ENCODE data around the gene KIAA0825.

The KIAA0825 gene

GRCh38 chr5:94499806-94500205, 118.6 kb downstream of the KIAA0825 start:
- TF ChIP-seq, protein P1, sequence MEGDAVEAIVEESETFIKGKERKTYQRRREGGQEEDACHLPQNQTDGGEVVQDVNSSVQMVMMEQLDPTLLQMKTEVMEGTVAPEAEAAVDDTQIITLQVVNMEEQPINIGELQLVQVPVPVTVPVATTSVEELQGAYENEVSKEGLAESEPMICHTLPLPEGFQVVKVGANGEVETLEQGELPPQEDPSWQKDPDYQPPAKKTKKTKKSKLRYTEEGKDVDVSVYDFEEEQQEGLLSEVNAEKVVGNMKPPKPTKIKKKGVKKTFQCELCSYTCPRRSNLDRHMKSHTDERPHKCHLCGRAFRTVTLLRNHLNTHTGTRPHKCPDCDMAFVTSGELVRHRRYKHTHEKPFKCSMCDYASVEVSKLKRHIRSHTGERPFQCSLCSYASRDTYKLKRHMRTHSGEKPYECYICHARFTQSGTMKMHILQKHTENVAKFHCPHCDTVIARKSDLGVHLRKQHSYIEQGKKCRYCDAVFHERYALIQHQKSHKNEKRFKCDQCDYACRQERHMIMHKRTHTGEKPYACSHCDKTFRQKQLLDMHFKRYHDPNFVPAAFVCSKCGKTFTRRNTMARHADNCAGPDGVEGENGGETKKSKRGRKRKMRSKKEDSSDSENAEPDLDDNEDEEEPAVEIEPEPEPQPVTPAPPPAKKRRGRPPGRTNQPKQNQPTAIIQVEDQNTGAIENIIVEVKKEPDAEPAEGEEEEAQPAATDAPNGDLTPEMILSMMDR (IDR thresholded peaks at IDR 0.05): no peak

- TF ChIP-seq, protein P1 (IDR thresholded peaks at IDR 0.05): no peak
Measured at GRCh38 chr5:94498199-94498598, 120.2 kb downstream of the KIAA0825 start.

DNA sequence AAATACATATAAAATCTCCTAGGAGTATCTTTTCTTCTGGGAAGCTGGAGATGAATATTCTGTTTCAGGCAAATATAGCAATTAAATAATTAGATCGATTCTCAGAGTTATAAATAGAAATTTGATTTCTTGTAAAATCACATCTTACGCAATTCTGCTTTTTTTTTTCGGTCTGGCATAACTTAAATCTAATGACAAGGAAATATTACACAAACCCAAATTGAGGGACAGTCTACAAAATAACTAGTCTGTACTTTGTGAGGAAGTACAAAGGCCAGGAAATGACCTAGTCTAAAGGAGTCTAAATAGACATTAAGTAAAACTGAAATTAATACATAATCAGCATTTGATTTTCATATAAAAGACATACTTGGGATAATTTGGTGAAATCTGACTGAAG, 133.3 kb downstream of the KIAA0825 start:
- TF ChIP-seq, protein P1 (IDR thresholded peaks at IDR 0.05): no peak

- TF ChIP-seq, protein P1 (IDR thresholded peaks at IDR 0.05): no peak
Measured at GRCh38 chr5:94481059-94481458, 137.3 kb downstream of the KIAA0825 start.

- TF ChIP-seq, protein P1 (IDR thresholded peaks at IDR 0.05): no peak
Measured at GRCh38 chr5:94480486-94480885, 137.9 kb downstream of the KIAA0825 start.

DNA sequence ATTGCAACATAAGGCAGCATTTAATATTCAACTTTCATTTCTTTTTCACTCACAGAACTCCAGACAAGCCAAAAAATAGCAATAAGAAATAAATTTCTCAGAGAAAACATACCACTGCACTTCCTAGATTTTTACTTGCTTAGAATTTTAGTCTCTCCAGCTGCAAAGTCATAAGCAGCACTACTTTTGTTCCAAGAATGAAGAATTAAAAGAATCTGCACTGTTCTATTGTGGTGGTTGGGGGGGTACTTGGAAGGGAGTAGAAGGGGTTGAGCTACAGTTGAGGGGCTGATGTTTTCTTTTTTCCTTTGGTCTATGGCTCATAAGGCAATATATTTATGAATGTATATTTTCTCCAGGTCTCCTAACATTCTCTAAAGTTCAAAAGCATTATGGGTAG, 144.5 kb downstream of the KIAA0825 start:
- TF ChIP-seq, protein P1 (IDR thresholded peaks at IDR 0.05): no peak

DNA sequence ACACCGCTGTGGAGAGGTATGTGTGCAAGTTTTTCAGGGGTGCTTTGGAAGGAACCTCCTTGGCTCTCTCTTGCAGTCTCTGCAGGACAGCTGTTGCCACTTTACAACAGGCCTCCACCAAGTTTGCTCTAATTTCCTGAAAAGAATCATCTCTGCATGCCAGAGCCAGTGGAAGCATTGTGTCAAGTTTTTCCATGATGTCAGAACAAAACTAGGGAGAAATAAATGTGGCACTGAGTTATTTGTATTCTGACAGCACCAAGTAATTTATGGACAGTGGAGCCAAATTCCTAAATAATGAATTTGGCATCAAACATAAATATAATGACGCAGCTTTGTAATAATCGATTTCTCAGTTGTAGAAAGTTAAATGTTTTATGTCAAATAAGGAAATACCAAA, 146.9 kb downstream of the KIAA0825 start:
- TF ChIP-seq, protein P1 (IDR thresholded peaks at IDR 0.05): no peak

DNA sequence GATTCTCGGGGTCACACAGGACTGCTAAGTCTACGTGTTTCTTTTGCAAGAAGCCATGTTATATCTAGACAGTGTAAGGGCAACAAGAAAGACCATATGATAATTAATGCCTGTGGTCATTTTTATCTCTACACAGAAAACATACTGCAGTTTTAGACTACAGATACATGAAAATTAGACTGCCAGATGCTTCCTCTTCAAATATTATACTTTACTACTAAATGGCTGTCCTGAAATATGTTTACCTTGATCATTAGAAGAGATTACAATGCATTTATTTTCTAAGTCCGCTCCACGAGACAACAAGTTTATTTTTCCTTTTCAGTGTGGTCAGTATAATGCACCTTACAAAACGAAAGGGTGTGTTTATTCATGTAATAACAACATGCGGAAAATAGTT, 147.6 kb downstream of the KIAA0825 start:
- TF ChIP-seq, protein P1 (IDR thresholded peaks at IDR 0.05): no peak
